ENCODE data around the gene ALPK1.

ALPK1 gene

GRCh38 chr4:112341033-112341432, 43.9 kb downstream of the ALPK1 start:
- no peak overlapping the region for H3K27ac ChIP-seq
- no peak for TF ChIP-seq CTCF (conservative IDR thresholded peaks at IDR 0.05)

GRCh38 chr4:112343330-112344080, 46.3 kb downstream of the ALPK1 start:
- no peak overlapping the region for H3K27ac ChIP-seq
- no peak for TF ChIP-seq CTCF (conservative IDR thresholded peaks at IDR 0.05)

GRCh38 chr4:112348488-112349158, 51.5 kb downstream of the ALPK1 start:
- peak overlapping the region; percentile 34; the same call in 1 of the 2 replicates for H3K27ac ChIP-seq
- peak; percentile 73 for TF ChIP-seq CTCF (conservative IDR thresholded peaks at IDR 0.05)

- no peak overlapping the region for H3K27ac ChIP-seq
- no peak for TF ChIP-seq CTCF (conservative IDR thresholded peaks at IDR 0.05)
Measured at GRCh38 chr4:112352736-112353135, 55.6 kb downstream of the ALPK1 start.

GRCh38 chr4:112355662-112356061, 58.5 kb downstream of the ALPK1 start:
- TF ChIP-seq CTCF (conservative IDR thresholded peaks at IDR 0.05): no peak
- no peak overlapping the region for H3K27ac ChIP-seq

GRCh38 chr4:112357453-112357852, 60.3 kb downstream of the ALPK1 start:
- H3K27ac ChIP-seq: no peak overlapping the region
- no peak for TF ChIP-seq CTCF (conservative IDR thresholded peaks at IDR 0.05)

- no peak for TF ChIP-seq CTCF (conservative IDR thresholded peaks at IDR 0.05)
- no peak overlapping the region for H3K27ac ChIP-seq
Measured at GRCh38 chr4:112357897-112358296, 60.7 kb downstream of the ALPK1 start.

Measured in VCaP (cell line).